Stimulated activated CD4-positive, alpha-beta T cell treated with anti-CD3 and anti-CD28 coated beads, Interleukin-12 subunit alpha, Interleukin-12 subunit beta, amount 100 ng/mL, for 48 hours (primary cell): ENCODE results near the gene SLC29A1.
A peak's percentile ranks its signal among the peaks of the same experiment; 100 is the strongest.
"Not testable (repeated sequence)": the region's sequence is repeated elsewhere in the genome, so short reads cannot be mapped to it uniquely, and the experiment has no call there.

Experiments
- DNase-seq, 3 donors: peaks; one replicate each; pipeline ENCODE4 v3.0.0-alpha.2; 2020; ENCODE audit warnings: low read depth in 2 of 3, low spot score in 1 of 3

Gene SLC29A1

GRCh38 chr6:44223319-44224028 lies at the start of gene SLC29A1:
TSS of gene SLC29A1 (plus strand) at chr6:44223595. CDS start at chr6:44227314, 3,719 bp downstream.
- peak; percentile 70 to 87 (median 73) for DNase-seq

GRCh38 chr6:44176130-44176761 lies 47.1 kb upstream of the SLC29A1 start:
- DNase-seq, result no peak

DNA sequence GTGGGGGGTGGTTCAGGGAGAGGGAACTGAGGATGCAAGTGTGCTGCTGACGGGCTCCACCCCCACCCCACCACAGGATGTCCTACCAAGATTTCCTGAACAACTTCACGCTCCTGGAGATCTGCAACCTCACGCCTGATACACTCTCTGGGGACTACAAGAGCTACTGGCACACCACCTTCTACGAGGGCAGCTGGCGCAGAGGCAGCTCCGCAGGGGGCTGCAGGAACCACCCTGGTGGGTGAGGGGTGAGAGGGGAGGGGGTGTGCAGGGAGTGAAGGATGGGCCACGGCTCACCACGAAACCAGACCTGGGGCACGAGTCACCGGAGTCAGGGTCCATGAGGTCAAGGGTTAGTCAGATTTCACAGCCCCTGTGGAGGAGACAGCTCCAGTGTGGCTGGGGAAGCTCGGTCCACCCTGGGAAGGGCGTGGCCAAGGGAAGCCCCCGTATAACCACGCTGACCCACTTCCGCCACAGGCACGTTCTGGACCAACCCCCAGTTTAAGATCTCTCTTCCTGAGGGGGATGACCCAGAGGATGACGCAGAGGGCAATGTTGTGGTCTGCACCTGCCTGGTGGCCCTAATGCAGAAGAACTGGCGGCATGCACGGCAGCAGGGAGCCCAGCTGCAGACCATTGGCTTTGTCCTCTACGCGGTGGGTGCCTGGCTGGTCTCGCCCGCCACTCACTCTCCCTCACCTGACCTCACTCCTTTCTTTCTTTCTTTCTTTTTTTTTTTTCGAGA lies 46.5 kb upstream of the SLC29A1 start:
- DNase-seq, result no peak

- no peak for DNase-seq
Measured at GRCh38 chr6:44177691-44178423, 45.5 kb upstream of the SLC29A1 start.

DNA sequence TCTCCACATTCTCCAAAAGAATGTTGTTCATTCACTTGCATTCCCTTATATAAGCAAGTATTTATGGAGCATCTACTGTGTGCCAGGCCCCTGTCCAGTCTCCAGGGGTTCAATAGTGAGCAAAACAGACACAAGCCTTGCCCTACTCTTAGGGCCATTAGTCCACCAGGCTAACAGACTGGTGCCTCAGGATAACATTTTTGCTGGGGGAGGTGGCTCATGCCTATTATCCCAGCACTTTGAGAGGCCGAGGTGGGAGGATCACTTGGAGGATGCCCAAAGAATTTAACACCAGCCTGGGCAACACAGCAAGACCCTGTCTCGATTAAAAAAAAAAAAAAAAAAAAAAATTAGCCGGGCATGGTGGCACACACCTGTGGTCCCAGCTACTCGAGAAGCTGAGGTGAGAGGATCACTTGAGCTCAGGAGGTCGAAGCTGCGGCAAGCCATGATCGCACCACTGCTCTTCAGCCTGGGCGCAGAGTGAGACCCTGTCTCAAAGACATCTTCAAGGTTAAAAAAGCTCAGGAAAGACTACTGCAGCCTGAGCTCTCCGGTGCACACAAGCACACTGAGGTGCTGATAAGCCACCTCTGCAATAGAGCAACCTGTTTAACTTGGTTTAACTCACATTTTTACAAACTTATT lies 44.8 kb upstream of the SLC29A1 start:
- no peak for DNase-seq

DNA sequence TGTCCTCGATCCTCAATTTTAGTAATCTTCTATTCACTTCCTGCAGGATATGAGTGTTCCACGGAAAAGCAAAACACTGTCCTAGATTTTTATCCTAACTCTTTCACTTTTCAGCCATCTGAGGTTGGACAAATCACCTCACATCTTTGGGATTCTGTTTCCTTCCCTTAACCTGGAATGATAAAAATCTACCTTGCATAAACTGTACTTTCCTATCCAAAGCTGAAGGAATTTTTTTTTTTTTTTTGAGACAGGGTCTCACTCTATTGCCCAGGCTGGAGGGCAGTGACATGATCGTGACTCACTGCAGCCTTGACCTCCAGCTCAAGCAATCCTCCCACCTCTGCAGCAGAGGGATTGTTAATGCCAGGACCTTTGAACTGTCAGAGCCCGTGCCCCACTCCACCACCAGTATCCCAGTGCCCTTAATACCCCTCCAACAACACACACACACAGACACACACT lies 44.3 kb upstream of the SLC29A1 start:
- no peak for DNase-seq

GRCh38 chr6:44179648-44180047 lies 43.7 kb upstream of the SLC29A1 start:
- no peak for DNase-seq

DNA sequence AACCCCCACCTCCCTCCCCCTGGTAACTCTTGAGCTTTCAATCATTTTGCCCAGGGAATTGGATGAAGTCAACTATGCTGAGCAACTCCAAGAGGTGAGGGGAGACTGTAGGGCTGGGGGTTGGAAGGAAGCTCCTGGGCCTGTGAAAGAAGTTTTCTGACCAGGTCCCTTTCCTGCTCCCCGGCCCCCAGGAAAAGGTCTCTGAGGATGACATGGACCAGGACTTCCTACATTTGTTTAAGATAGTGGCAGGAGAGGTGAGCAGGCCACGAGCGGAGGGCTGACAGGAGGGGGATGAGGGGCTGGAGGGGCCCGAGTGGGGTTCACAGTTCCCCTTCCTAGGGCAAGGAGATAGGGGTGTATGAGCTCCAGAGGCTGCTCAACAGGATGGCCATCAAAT lies 43.0 kb upstream of the SLC29A1 start:
- DNase-seq, result no peak

- DNase-seq, result no peak
Measured at GRCh38 chr6:44180886-44181285, 42.5 kb upstream of the SLC29A1 start.

GRCh38 chr6:44181784-44182183 lies 41.6 kb upstream of the SLC29A1 start:
- DNase-seq, result not testable (repeated sequence)

DNA sequence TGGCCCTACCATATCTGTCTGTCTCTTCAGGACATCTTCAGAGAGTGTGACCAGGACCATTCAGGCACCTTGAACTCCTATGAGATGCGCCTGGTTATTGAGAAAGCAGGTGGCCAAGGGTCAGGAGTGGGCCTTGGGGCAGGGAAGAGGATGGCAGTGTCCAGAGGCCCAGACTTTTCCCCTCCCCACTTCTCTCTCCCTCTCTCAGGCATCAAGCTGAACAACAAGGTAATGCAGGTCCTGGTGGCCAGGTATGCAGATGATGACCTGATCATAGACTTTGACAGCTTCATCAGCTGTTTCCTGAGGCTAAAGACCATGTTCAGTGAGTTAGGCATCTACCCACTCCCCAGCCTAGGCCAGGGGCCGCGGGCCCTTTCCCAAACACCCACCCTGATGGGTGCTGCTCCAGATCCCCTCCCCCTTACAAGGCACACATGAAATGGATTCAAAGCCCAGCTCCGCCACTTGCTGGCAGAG lies 40.4 kb upstream of the SLC29A1 start:
- no peak for DNase-seq

GRCh38 chr6:44183783-44184182 lies 39.6 kb upstream of the SLC29A1 start:
- no peak for DNase-seq

- DNase-seq, result not testable (repeated sequence)
Measured at GRCh38 chr6:44185356-44185755, 38.0 kb upstream of the SLC29A1 start.

- DNase-seq, result no peak
Measured at GRCh38 chr6:44185953-44186634, 37.3 kb upstream of the SLC29A1 start.

DNA sequence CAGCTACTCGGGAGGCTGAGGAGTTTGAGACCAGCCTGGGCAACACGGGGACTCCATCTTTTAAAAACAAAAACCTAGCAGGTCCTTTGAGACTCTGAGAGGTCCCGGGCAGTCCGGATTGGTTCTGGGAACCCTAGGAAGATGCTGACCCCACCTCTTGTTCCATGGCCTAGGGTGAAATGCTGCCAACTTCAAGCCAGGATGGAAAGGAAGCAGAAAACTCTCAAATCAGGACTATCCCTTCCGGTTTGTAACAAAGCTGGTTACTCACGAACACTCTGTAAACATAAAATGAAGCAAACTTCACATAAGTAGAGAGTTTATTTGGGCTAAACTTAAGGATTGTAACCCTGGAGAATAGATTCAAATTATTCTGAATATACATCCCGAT lies 36.8 kb upstream of the SLC29A1 start:
- no peak for DNase-seq

- no peak for DNase-seq
Measured at GRCh38 chr6:44188819-44189218, 34.6 kb upstream of the SLC29A1 start.

DNA sequence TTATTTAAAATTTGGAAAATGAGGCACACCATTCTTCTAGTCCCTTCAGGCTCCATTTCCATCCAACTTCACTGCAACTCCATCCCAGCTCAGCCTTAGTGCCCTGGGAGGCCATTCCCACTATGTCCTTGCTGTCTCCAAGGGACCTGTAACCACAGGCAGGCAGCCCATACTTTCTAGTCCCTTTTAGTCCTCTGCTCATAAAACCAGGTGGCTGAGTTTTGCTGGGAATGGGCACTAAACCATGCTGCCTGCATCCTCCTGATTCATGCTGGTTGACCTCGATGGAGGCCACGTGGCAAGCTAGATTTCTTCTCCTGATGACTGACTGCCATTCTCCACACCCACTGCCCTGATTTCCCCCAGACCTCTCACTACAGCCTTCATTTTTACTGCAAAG lies 34.1 kb upstream of the SLC29A1 start:
- DNase-seq, result no peak

DNA sequence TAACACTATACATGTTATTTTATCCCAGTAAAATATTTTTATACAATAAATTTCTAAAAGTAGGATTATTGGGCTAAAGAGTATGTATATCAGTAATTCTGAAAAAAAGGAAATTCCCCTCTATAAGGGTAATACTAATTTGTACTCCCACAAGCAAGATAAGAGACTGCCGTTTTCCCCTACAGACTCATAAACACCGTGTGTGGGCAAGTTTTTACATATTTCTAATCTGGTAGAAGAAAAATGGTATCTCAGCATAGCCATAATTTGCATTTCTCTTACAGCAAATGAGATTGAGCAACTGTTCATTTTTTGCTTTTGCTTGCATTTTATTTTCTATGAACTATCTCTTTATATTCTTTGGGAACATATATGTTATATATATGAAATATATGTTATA lies 32.7 kb upstream of the SLC29A1 start:
- no peak for DNase-seq

DNA sequence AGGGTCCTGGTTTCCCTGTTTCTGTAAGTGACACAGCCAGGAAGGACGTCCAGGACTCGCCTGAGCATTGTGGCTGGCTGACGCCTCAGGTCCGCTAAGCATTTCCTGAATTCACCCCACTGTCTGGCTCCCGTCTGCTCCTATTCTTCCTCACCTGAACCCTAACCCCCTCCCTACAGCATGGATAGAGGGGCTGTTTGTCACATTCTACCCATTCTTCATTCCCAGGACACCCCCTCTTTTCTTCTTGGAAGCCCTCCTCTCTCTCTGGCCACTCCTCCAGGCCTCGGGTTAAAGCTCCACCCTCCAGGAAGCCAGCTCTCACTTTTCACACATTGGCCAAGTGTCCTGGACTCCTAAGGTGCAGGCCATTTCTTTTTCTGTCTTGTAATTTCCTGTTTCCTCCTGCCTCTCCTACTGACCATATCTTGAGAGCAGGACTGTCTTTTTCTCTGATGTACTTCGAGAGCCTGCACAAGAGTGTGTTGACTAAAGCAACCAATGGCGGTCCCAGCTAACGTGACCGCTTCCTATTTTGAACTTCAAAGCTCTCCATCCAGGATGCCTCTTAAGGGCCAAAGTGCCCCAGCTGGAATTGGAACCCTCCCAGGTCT lies 30.9 kb upstream of the SLC29A1 start:
- no peak for DNase-seq
